Measurements from ENCODE around the gene TSC22D1.

TSC22D1 gene

DNA sequence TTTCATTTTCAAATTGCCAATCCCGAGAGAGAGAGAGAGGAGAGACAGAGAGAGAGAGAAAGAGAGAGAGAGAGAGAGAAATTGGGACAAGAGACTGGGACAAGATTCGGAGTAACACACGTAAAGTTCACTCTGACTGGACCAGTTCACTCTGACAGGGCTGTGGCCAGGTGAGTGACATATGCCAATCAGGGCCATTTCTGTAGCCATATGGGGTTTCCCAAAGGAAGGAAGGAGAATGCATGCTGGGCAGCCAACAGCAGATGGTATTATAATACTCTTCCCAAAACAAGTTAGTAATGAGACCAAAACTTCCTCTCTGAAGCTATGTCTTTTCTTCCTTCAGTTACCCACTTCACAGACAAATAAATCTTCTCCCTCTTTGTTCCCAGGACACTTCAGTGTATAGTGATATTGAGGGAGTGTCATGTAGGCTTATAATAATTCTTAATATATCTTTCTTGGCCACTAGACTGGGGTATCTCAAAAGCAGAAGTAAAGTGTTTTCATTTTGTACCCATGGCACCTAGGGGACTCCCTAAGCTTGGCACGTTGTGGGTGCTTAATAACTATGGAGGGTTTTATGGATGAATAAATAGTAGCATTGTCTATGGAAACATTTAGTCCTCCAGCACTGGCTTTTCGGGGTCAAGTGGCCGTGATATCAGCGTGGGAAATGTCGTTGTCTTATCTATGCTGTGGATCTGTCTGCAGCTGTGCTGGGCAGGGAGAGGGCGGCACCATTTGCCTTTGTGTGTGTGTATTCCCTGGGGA lies 150.9 kb downstream of the TSC22D1 start:
- H3K4me3 ChIP-seq (ENCODE audit: low read depth, low read length) = no peak overlapping the region
- DNase-seq (ENCODE audit: low read depth) = no peak
- TF ChIP-seq, protein P1, sequence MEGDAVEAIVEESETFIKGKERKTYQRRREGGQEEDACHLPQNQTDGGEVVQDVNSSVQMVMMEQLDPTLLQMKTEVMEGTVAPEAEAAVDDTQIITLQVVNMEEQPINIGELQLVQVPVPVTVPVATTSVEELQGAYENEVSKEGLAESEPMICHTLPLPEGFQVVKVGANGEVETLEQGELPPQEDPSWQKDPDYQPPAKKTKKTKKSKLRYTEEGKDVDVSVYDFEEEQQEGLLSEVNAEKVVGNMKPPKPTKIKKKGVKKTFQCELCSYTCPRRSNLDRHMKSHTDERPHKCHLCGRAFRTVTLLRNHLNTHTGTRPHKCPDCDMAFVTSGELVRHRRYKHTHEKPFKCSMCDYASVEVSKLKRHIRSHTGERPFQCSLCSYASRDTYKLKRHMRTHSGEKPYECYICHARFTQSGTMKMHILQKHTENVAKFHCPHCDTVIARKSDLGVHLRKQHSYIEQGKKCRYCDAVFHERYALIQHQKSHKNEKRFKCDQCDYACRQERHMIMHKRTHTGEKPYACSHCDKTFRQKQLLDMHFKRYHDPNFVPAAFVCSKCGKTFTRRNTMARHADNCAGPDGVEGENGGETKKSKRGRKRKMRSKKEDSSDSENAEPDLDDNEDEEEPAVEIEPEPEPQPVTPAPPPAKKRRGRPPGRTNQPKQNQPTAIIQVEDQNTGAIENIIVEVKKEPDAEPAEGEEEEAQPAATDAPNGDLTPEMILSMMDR (conservative IDR thresholded peaks at IDR 0.05; ENCODE audit: low read depth, low read length) = no peak

- DNase-seq (ENCODE audit: low read depth) = no peak
These were observed 152.3 kb downstream of the TSC22D1 start for GRCh38 chr13:44423824-44424223.

GRCh38 chr13:44422755-44423643 lies 153.1 kb downstream of the TSC22D1 start:
- no peak overlapping the region for H3K4me3 ChIP-seq (ENCODE audit: low read depth, low read length)

More at GRCh38 chr13:44423824-44424223, 152.3 kb downstream of the TSC22D1 start:
- TF ChIP-seq, protein P1 (conservative IDR thresholded peaks at IDR 0.05; ENCODE audit: low read depth, low read length) = no peak
- H3K4me3 ChIP-seq (ENCODE audit: low read depth, low read length) = no peak overlapping the region

DNA sequence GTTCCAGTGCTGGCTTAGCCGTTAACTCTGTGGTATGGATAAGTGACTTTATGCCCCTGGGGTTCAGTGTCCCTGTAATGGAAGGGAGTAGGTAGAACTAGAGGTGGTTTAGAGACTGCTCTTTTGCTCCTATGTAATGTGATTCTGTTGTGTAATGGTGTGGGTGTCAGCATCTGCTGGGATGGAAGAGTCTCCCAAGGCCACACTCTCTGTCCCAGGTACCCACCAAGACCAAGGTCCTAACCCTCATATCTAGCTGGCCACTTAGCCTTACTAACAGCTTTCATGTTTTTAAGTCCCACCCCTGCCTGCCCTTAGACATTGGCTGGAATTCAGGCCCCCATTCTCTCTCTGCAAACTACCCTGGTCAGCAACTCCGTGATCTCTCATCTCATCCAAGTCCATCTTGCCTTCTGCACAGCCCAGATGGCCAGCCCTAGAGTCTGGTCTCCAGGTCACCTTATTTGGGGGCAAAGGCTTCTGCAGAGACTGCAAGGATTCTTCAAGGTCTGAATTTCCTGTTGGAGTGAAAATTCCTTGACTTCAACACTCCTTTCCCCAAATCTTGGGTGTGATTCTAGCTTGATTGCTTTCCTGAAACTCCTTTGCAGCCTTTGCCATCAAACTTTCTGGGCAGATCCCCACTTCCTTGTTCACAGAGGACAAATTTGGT lies 154.1 kb downstream of the TSC22D1 start:
- no peak overlapping the region for H3K4me3 ChIP-seq (ENCODE audit: low read depth, low read length)
- TF ChIP-seq, protein P1 (conservative IDR thresholded peaks at IDR 0.05; ENCODE audit: low read depth, low read length) = no peak

More at GRCh38 chr13:44422755-44423643, 153.1 kb downstream of the TSC22D1 start:
- TF ChIP-seq, protein P1 (conservative IDR thresholded peaks at IDR 0.05; ENCODE audit: low read depth, low read length) = no peak
- DNase-seq (ENCODE audit: low read depth) = no peak

DNA sequence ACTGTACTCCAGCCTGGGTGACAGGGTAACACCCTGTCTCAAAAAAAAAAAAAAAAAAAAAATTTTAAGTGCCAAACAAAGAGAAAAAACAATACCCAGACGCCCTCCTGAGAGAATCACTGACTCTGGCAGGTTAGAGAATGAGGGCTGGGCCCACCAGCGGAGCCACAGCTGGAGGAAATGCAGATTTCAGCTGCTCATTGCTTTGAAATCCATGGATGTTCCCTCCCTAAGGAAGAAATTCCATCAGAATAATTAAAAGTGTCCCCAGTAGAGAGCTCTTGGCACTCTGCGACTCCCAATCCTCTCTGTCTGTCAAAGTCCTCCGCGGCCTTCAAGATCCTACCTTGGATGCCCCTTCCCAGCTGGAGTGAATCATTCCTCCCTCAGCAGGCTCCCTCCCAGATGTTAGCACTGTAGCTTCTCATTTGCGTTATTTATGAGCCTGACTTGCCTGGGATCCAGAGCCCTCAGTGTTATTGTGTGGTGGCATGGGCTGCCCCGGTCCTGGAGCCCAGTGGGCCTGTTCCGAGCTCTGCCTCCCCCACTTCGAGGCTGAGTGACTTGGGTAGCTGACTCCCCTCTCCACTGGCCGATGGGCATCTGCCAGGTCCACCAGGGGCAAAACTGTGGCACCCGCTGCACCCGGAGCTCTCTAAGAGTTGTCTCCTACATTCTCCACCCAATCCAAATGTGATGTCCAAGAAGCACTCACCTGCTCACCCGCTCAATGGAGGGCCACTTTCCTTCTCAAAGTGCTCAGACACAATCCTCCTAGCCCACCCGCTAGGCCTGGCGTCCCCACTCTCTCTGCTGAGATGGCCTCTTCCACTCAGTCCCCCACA lies 155.5 kb downstream of the TSC22D1 start:
- no peak for DNase-seq (ENCODE audit: low read depth)
- TF ChIP-seq, protein P1 (conservative IDR thresholded peaks at IDR 0.05; ENCODE audit: low read depth, low read length) = no peak
- no peak overlapping the region for H3K4me3 ChIP-seq (ENCODE audit: low read depth, low read length)

More for the DNA sequence above, 154.1 kb downstream of the TSC22D1 start:
- DNase-seq (ENCODE audit: low read depth) = no peak

DNA sequence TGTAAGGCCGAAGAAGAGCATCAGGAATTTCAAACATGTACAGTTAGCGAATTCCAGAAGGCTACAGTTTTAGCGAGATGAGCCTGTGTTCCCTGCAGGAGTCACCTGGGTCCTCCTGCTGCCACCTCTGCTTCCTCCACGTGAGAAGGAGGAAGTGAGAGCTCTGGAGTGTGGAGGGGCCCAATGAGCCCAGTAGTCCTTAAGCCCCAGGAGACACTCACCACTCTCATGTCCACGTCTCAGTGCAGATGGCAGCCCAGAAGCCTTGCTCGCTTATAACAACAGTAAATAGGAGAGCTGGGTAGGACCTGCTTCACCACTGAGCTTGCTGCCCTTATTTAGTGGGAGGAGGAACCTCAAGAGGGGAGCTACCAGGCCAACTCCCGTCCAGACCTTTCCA lies 158.3 kb downstream of the TSC22D1 start:
- TF ChIP-seq, protein P1 (conservative IDR thresholded peaks at IDR 0.05; ENCODE audit: low read depth, low read length) = no peak
- H3K4me3 ChIP-seq (ENCODE audit: low read depth, low read length) = no peak overlapping the region
- DNase-seq (ENCODE audit: low read depth) = no peak
